ENCODE data around the gene PPM1H. TPM values are rescaled to one million over a fixed set of nuclear protein-coding genes. Genes with fewer than 3 reads are reported as not detected.

PPM1H gene
- polyA plus RNA-seq, 1 of the 3 experiments (the other 2 are of a cell fraction) = 0.13 TPM

DNA sequence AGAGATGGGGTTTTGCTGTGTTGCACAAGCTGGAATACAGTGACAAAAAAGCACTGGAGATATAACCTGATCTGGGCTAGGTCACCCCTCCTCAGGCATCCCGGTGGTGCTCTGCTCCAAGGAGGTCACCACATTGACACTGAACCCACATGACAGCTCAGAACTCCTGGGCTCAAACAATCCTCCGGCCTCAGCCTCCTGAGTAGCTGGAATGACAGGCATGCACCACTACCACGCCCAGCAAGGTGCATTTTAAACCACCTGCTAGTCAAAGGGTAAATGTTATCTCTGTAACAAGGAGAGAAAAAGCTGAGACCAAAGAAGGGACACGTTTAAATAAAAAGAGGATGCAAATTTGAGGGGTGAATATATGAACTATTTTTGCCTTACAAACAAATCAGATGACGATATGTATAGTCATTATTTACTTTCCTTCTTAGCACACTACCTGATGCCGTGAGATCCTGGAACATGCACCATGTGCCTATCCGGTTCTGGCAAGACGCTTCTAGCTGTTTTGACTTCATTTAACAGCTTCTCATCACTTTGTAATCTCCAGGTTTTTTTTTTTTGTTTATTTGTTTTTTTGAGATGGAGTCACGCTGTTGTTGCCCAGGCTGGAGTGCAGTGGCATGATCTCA is 135.1 kb downstream of the PPM1H start:
- no peak overlapping the region for H3K9ac ChIP-seq
- 60% methylated on average over 9 of the region's 9 CpGs for WGBS (ENCODE audit: low lambda C conversion rate)

DNA sequence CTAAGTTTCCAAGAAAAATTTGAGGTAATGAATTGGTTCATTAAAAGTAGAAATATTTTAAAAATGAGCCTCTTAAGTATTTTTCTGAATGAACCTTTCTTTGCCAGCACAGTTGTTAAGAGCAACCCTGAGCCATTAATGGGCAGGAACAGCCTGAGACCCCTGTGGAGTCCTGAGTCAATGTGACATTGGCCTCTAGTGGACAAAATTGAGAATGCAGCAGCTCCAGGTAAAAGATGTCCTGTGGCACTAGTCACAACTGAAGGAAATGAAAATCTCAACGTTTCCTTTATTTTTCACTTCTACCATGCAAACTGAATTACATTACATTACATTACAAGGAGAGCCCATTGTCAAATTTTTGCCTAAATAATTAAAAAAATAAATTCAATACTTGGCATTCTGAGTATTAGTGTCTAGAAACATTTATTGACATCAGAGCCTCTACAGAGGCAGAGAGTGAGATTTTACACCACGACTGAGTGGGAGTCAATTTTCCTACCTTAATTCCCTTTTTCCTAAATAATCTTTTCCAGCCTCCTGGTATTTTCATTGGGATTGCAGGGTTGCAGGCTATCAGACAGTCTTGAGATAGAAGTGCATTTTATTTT is 135.7 kb downstream of the PPM1H start:
- Histone ChIP-seq H3K27me3 (ENCODE audit: insufficient read depth) (no peaks in the 10 kb centered on the region), H3K4me3 (ENCODE audit: low read depth in 2 of 2, low read length in 1 of 2) (no peak overlapping the region; a peak in 1 of 4 replicates), H4K20me1 (ENCODE audit: insufficient read depth) (no peaks in the 10 kb centered on the region), H3K4me2 (no peak overlapping the region), H3K9me2 (no peaks in the 10 kb centered on the region), H3K79me2 (ENCODE audit: insufficient read depth) (no peaks in the 10 kb centered on the region), H3K36me3 (replicated peaks in 1 of 2; ENCODE audit: control insufficient read depth in 1 of 2, insufficient read depth in 2 of 2, low read length in 1 of 2) (no peaks in the 10 kb centered on the region), H3F3A (replicated peaks; ENCODE audit: insufficient read depth) (no peaks in the 10 kb centered on the region), H2AFZ (ENCODE audit: low read depth) (no peak overlapping the region), H3K9ac (no peak overlapping the region), H3K9me3 (no peaks in the 10 kb centered on the region), H3K4me1 (ENCODE audit: control insufficient read depth in 1 of 2, insufficient read depth in 2 of 2, low read depth in 1 of 2, low read length in 1 of 2) (peaks cover 0 to 3% of the 10 kb centered on the region in 2 experiments; a peak in 1 of 4 replicates), H3K27ac (ENCODE audit: low read depth in 2 of 2, low read length in 1 of 2) (no peak overlapping the region)
- ChIA-PET CTCF (interaction anchor here (0.6 to 8.8 kb wide), 24 partner anchors 8 to 589 kb away, joined by 3 to 200 read pairs (median 4); no protein-coding TSS in a partner anchor), POLR2A (interaction anchor here (1.1 kb wide), 1 partner anchor 196 kb away, joined by 3 read pairs; no protein-coding TSS in a partner anchor)
- TF ChIP-seq FOXM1 (IDR thresholded peaks at IDR 0.05; ENCODE audit: low read depth) = no peak
- peak; percentile 93 for TF ChIP-seq RAD21 (IDR thresholded peaks at IDR 0.05; ENCODE audit: low read length)
- no peak for TF ChIP-seq TEAD4 (IDR thresholded peaks at IDR 0.05; ENCODE audit: borderline replicate concordance, insufficient read depth)
- TF ChIP-seq SMC3 (IDR thresholded peaks at IDR 0.05; ENCODE audit: low read depth, low read length) = peak; percentile 86
- TF ChIP-seq FOSL2 (IDR thresholded peaks at IDR 0.05; ENCODE audit: borderline replicate concordance, low read depth) = no peak
- no peak for TF ChIP-seq JUND (IDR thresholded peaks at IDR 0.05)
- TF ChIP-seq, protein P1, sequence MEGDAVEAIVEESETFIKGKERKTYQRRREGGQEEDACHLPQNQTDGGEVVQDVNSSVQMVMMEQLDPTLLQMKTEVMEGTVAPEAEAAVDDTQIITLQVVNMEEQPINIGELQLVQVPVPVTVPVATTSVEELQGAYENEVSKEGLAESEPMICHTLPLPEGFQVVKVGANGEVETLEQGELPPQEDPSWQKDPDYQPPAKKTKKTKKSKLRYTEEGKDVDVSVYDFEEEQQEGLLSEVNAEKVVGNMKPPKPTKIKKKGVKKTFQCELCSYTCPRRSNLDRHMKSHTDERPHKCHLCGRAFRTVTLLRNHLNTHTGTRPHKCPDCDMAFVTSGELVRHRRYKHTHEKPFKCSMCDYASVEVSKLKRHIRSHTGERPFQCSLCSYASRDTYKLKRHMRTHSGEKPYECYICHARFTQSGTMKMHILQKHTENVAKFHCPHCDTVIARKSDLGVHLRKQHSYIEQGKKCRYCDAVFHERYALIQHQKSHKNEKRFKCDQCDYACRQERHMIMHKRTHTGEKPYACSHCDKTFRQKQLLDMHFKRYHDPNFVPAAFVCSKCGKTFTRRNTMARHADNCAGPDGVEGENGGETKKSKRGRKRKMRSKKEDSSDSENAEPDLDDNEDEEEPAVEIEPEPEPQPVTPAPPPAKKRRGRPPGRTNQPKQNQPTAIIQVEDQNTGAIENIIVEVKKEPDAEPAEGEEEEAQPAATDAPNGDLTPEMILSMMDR (IDR thresholded peaks at IDR 0.05) = peak; percentile 98
- no peak for TF ChIP-seq MXI1 (IDR thresholded peaks at IDR 0.05; ENCODE audit: low read depth, low read length)
- peak; percentile 81 for DNase-seq
- WGBS (ENCODE audit: low lambda C conversion rate) = 5% methylated on average over 2 of the region's 2 CpGs

More for the DNA sequence above, 135.1 kb downstream of the PPM1H start:
- Histone ChIP-seq H3K4me1 (ENCODE audit: control insufficient read depth in 1 of 2, insufficient read depth in 2 of 2, low read depth in 1 of 2, low read length in 1 of 2) (peaks cover 0 to 3% of the 10 kb centered on the region in 2 experiments; a peak in 1 of 4 replicates), H3K27ac (ENCODE audit: low read depth in 2 of 2, low read length in 1 of 2) (no peak overlapping the region), H3K9me3 (no peaks in the 10 kb centered on the region), H3K4me3 (ENCODE audit: low read depth in 2 of 2, low read length in 1 of 2) (no peak overlapping the region), H4K20me1 (ENCODE audit: insufficient read depth) (no peaks in the 10 kb centered on the region), H3K9me2 (no peaks in the 10 kb centered on the region), H3K36me3 (replicated peaks in 1 of 2; ENCODE audit: control insufficient read depth in 1 of 2, insufficient read depth in 2 of 2, low read length in 1 of 2) (no peaks in the 10 kb centered on the region), H3K79me2 (ENCODE audit: insufficient read depth) (no peaks in the 10 kb centered on the region), H2AFZ (ENCODE audit: low read depth) (no peak overlapping the region), H3K4me2 (no peak overlapping the region), H3K27me3 (ENCODE audit: insufficient read depth) (no peaks in the 10 kb centered on the region), H3F3A (replicated peaks; ENCODE audit: insufficient read depth) (no peaks in the 10 kb centered on the region)
- no peak for DNase-seq
- ChIA-PET POLR2A (no interaction called here), CTCF (interaction anchor here (0.6 to 8.8 kb wide), 26 partner anchors 8 to 590 kb away, joined by 3 to 200 read pairs (median 3); no protein-coding TSS in a partner anchor)
- no peak for TF ChIP-seq TCF12 (IDR thresholded peaks at IDR 0.05)
- no peak for TF ChIP-seq RAD21 (IDR thresholded peaks at IDR 0.05; ENCODE audit: low read length)
- no peak for TF ChIP-seq EZH2phosphoT487 (IDR thresholded peaks at IDR 0.05; ENCODE audit: borderline replicate concordance, low read depth)
- TF ChIP-seq, protein P2, sequence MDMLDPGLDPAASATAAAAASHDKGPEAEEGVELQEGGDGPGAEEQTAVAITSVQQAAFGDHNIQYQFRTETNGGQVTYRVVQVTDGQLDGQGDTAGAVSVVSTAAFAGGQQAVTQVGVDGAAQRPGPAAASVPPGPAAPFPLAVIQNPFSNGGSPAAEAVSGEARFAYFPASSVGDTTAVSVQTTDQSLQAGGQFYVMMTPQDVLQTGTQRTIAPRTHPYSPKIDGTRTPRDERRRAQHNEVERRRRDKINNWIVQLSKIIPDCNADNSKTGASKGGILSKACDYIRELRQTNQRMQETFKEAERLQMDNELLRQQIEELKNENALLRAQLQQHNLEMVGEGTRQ (IDR thresholded peaks at IDR 0.05; ENCODE audit: borderline replicate concordance, low read depth, low read length) = no peak
- TF ChIP-seq ELF1 (IDR thresholded peaks at IDR 0.05) = no peak
